Heart left ventricle (tissue), 13 donors: ENCODE data around the gene PDRG1.

Experiments
- CTCF ChIP-seq, 12 donors: fragments of 200-600 bp; sonication (generic) in 4 of 12; IDR thresholded peaks; one replicate each; pipeline versions ENCODE4 v1.5.0 to v1.8.0; 2018 to 2022; ENCODE audit warnings: antibody characterized with exemption in 12 of 12, mild to moderate bottlenecking in 5 of 12
- POLR2A ChIP-seq, 2 donors: fragments of 450-650 bp; IDR thresholded peaks; one replicate each; pipeline ENCODE4 v1.6.1; 2017; ENCODE audit warnings: antibody characterized with exemption in 2 of 2, mild to moderate bottlenecking in 2 of 2, moderate library complexity in 2 of 2
- donor health status: ischemic (EF 13 %, LVEDD 7.1; RV severe dilation, severe dysfunction).
- donor health status: DM: no; HTN: yes; CAD: no.
- donor health status: DM: no; HTN: no; CAD: no.
- donor health status: ischemic (EF 25% LVEDD 6.9; RV normal size, moderate dysfunction).
- donor health status: ischemic (EF 25% LVEDD 5.7; RV mildly dilated, moderate dysfunction).
- donor health status: ischemic (EF 35%, LVEDD 5.7; RV mildly dilated, moderate dysfunction).
- donor health status: nonischemic (EF 11% LVEDD 7.7; RV severe dilation, severe dysfunction).
- donor health status: DM: yes; HTN: yes; CAD: no.
- donor health status: PGD.
- donor health status: ischemic (EF 29% LVEDD 5.4; RV normal size, mild dysfunction).
- donor health status: nonischemic (EF 23%, LVEDD 6.1; RV moderate dilation, normal function).

GRCh38 chr20:31968291-31969126 lies 16.7 kb upstream of the PDRG1 start:
- TF ChIP-seq CTCF (IDR thresholded peaks at IDR 0.05) (no peak), POLR2A (IDR thresholded peaks at IDR 0.05) (no peak)
